ENCODE data around the gene REN.

- TF ChIP-seq CTCF (IDR thresholded peaks at IDR 0.05; ENCODE audit: insufficient read depth, low read depth, low read length) (no peak), EZH2 (IDR thresholded peaks at IDR 0.05; ENCODE audit: insufficient read depth, low read length) (no peak)
Measured at GRCh38 chr1:204139952-204140351, 26.2 kb downstream of the REN start.
